ENCODE results near the gene ZNF236. TPM values are rescaled to one million over a fixed set of nuclear protein-coding genes. Genes with fewer than 3 reads are reported as not detected.
A peak's percentile ranks its signal among the peaks of the same experiment; 100 is the strongest.
"Not testable (repeated sequence)": the region's sequence is repeated elsewhere in the genome, so short reads cannot be mapped to it uniquely, and the experiment has no call there.

The ZNF236 gene
- polyA plus RNA-seq, 10 donors: 4.8 to 9.0 (median 6.5) TPM

DNA sequence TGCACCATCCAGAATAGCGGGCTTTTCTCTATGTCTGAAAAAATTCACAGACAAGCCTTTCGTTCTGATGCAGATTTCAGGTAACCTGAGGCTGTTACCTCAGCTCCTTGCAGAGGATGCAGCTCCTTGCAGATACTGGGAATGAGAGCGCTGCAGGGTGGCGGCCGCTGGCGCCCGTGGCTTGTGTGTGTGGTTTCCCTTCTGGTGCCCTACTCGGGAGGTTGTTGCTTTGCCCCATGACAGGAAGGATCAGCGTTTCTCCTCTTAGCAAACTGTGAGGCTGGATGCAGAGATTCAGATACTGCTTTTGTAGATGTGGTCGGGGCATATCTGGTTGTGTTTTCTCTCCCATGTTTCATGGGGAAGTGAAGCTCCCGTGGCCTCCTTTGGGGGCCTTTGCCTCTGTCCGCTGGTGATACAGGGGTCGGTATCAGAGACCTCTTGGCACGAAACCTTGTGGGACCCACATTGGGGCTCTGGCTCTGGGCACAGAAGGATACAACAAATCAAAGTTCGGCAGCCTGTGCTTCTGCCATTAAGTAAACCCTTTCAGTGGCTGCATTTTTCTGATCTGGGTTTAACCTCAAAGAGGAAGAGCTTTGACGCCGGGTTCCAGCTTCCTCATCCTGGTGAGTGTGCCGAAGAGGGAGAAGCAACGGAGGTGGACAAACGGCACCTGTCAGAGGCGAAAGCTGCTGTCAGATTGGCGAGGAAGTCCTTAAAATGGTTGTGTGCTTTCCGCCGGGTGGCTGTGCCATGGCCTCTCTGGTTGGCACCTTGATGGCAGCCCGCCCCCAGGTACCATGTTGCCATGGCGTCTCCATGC lies 182.4 kb downstream of the ZNF236 start:
- DNase-seq: peak in 1 of 3 donors; percentile 28

DNA sequence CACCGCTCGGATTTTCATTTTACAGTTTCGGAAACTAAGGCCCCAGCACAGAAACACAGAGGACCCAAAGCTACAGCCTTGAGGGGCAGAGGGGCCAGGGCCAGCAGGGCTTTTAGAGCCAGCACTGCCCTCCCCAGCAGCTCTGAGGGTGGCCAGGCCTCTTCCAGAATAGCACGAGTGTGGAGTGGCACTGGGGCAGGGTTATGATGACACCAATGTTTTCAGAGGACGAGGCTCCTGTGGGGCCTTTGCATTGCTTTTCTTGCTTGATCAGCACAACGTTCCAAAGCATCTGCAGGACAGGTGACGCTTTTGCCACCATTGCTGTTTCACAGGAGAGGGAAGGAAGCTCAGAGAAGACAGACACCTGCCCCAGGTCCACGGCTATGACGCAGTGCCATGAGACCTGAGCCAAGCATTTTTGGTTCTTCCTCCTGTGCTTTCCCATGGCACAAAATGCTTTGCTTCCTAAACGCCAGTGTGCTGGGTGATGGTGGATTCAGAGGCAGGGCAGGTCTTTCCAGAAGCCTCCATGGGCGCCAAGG lies 183.4 kb downstream of the ZNF236 start:
- DNase-seq: no peak

DNA sequence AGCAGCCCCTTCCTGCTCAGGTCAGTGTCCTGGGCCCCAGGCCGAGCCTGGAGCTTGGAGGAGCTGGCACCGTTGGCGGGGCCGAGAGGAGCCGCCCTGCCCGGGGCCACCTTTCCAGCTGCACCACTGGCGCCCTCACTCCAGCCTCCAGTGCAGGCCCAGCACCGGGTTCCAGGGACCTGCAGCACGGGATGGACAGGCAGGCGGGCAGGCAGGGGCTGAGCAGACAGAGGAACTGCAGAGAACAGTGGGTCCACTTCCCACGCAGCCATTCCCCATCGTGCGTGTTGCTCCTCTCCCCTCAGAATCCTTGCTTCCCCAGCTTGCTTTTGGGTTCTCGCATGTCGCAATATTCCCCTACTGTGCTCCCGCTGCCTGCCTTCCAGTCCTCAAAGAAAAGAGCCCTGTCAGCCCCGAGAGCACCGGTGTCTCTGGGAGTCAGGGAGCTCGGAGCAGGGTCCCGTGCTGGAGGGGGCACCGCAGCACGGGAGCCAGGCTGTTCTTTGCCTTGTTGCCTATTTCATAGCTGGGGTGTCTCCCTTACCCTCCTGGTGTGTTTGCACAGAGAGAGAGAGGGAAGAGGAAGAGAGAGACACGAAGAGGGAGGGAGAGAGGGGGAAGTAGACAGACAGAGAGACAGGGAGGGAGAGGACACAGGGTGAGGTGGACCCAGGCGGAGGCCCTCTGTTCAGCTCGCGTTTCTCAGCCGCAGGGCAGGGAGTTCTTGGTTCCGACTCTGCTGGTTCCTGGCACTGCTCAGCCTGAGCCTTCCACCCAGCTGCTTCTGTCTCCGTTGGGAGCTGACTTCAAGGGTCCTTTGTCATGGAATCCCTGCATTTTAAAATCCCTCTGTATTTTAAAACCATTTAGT lies 184.2 kb downstream of the ZNF236 start:
- DNase-seq: no peak

GRCh38 chr18:77007251-77007650 lies 184.9 kb downstream of the ZNF236 start:
- DNase-seq: no peak

- no peak for DNase-seq
These were observed 185.6 kb downstream of the ZNF236 start for GRCh38 chr18:77008006-77008405.

GRCh38 chr18:77008576-77009315 lies 186.4 kb downstream of the ZNF236 start:
- DNase-seq: no peak

DNA sequence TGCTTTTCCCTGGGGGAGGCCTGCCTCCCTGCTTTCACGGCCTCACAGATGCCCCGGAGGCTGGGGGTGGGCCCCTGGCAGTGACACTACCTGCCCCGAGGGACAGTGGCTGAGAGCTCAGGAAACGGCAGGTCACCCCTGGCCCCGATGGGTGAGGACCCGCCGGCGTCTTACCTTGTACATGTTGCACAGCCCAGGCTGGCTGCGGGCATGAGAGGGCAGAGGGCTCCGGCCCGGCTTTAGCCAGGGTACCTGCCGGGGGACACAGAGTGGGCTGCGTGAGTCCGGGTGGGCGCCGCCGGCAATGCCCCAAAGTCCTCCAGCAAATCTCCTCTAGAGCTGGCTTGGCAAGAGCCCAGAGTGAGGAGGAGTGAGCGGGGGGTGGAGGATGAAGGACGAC lies 187.3 kb downstream of the ZNF236 start:
- no peak for DNase-seq

DNA sequence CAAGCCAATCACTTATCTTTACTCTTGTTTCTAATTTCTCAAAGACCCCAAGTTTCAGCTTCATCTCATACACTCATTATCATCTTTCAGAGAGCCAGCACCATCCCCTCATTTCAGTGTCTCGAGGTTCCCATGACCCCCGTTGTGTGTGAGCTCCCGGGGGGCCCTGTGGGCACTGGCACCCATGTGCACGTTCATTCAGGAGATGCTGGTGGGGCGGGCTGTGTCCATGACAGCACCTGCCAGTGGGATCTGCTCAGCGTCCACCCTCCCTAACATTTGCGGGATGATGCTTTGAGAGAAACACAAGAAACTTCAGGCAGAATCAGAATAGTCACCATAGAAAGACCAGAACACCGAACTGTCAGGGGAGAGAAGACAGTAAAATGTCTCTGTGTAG lies 189.8 kb downstream of the ZNF236 start:
- DNase-seq: no peak

DNA sequence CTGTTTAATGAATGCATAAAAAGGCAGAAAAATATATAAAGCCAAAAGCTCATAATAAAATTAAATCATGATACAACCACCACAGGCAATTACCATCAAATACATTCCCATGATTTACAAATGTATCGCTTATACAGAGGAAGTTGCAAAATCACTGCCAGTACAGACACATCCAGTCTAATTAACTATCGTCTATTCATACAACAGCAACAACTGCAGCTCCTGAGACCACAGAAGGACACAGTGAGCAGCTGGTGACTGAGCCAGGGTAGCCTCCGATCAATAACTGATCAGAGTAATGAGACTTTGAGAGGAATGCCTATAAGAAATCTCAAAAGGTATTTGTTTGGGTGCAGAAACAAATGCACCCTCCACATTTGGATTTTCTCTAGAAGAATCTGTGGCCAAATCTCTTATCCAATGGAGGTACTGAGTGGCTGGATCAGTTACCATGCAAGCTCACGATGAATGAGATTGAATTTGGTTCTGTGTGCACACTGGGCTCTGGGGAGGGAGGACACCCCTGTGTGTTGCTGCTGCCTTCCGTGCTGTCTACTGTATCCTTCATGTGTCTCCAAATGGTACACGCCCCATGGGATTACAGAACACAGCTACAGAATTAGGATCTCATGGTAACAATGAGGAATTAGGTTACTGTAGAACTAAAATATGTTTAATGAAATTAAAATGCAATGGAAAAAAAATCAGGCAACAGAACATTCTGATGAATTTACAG lies 190.6 kb downstream of the ZNF236 start:
- no peak for DNase-seq

DNA sequence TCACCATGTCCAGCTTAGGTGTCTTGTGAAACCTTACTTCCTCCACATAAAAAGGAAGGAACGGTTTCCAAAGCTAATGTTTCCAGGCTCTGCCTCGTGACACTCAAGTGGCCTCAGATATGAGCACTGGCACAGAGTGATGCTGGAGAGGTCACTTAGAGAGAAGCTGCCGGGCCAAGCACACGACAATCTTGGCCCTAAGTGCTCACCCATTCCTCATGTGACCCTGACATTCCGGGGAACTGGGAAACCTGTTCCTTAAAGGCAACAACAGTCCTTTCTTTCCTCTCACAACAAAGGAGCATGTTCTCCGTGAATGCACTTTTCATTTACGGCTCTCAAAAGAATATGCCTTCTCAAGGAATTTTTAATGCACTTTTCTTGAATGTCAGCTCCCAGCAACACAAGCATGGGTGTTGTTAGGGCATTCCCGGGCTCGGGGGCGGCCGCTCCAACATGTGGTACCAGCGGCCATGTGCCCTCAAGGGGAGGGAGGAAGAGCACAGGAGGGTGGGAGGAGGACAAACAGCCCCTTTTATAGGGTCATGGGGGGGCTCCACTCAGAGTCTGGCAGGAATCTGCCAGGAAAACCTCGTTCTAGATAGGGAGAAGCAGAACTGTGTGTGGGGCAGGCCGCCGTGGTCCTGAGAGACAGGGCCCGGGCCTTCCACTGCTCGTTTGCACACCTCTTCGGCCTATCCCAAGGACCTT lies 191.6 kb downstream of the ZNF236 start:
- DNase-seq: peak in 1 of 3 donors; percentile 34

- no peak for DNase-seq
These were observed 192.2 kb downstream of the ZNF236 start for GRCh38 chr18:77014538-77014937.

GRCh38 chr18:77015169-77015568 lies 192.8 kb downstream of the ZNF236 start:
- no peak for DNase-seq

- no peak for DNase-seq
These were observed 193.7 kb downstream of the ZNF236 start for GRCh38 chr18:77015771-77016710.

GRCh38 chr18:77016936-77017335 lies 194.6 kb downstream of the ZNF236 start:
- DNase-seq: no peak

DNA sequence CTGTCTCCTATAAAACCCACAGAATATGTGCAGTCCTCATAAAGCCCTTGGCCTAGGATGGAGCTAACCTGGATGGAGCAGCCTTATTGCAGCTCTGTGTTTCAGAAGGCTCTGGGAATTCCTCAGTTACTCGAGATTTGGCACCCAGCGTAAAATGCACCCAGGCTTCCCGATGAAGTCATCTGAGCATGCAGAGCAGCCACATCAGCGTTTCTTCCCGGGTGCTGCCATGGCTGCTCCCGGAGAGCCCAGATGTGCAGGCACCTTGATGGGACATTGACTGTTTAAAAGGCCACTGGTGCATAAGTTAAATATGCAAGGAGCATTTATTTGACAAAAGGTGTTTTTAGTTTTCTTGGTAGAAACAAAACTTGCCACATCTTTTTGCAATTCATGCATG lies 195.0 kb downstream of the ZNF236 start:
- DNase-seq: no peak

GRCh38 chr18:77018650-77019049 lies 196.3 kb downstream of the ZNF236 start:
- not testable (repeated sequence) for DNase-seq

- DNase-seq: no peak
These were observed 197.3 kb downstream of the ZNF236 start for GRCh38 chr18:77019641-77020040.

Data from muscle of back (tissue), 11 donors.